GM12801 (cell line): Measurements from ENCODE around the gene PLD1.

Experiments
- TF ChIP-seq, protein P1 (sequence below): IDR thresholded peaks from one replicate; pipeline ENCODE4 v1.5.1; 2011; ENCODE audit warnings: control low read depth; ENCODE audit not compliant: insufficient read length; ENCODE audit errors: extremely low read depth

PLD1 gene

DNA sequence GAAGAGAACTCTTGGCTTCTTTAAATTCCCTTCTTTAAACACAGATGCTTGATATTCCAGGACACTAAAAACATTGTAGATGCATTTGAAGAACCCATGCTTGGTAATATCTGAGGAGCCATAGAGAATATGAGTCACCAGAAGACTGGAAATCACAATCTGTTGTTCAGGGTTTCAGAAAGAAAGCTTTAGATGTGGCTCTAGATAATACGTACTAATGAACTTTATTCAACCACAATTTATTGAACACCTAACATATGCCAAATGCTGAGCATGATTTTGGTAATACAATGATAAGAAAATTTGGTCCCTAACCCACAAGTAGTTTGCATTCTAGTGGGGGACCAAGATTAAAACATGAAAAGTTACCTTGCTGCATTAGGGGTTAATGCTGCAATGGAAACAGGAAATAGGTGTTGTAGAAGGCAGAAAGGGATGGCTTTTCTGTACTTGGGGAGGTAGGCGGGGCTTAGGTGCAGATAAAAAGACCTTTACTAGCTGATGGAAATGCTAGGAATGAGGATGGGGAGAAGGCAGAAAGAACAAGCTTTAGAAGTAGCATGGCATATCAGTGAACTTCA lies 11.6 kb upstream of the PLD1 start:
- TF ChIP-seq, protein P1, sequence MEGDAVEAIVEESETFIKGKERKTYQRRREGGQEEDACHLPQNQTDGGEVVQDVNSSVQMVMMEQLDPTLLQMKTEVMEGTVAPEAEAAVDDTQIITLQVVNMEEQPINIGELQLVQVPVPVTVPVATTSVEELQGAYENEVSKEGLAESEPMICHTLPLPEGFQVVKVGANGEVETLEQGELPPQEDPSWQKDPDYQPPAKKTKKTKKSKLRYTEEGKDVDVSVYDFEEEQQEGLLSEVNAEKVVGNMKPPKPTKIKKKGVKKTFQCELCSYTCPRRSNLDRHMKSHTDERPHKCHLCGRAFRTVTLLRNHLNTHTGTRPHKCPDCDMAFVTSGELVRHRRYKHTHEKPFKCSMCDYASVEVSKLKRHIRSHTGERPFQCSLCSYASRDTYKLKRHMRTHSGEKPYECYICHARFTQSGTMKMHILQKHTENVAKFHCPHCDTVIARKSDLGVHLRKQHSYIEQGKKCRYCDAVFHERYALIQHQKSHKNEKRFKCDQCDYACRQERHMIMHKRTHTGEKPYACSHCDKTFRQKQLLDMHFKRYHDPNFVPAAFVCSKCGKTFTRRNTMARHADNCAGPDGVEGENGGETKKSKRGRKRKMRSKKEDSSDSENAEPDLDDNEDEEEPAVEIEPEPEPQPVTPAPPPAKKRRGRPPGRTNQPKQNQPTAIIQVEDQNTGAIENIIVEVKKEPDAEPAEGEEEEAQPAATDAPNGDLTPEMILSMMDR = no peak

DNA sequence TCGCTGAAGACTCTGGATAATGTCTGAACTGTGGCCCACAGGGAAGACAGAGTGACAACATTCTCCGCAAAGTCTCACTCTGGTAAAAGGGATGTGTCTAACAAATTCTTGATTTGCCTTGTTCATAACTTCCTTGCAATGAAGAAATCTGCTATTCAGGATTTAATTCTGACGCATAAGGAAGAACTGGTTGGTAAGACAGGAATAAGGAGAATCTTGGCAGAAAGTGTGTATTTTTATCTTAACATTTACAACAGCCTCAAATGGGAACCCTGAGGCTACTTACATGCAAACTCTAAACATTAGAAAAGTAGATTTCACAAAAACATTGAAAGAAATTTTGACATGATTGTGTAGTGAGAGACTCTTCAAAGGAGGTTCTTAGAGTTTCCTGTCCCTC lies 10.8 kb upstream of the PLD1 start:
- TF ChIP-seq, protein P1 = no peak

DNA sequence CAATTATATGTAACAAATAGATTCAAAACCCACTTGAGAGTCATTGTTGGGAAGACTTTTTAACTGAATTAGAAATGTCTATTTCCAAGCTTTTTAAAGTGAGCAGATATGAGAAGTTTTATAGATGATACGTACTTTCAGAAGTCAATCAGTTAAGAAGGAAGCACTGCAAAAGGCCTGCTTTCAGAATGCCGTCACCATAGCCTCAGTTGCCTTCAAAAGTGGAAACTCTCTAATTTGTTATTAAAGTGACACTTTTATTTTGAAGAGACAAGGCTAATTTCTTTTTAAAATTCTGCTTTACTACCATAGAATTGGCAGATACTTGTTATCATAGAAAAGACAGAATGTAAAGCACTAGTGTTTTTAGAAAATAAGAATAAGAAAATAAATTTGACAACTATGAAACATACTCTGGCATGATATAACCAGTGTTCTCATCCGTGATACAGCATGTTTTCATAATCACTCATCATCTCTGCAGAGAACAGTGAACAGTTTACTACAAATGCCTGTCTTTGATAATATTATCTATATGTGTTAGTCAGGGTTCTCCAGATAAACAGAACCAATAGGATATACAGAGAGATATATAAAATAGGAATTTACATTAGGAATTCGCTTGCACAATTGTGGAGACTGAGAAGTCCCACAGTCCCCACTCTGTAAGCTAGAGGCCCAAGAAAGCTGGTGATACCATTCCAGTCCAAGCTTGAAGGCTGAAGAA lies 7.0 kb upstream of the PLD1 start:
- TF ChIP-seq, protein P1 = no peak

DNA sequence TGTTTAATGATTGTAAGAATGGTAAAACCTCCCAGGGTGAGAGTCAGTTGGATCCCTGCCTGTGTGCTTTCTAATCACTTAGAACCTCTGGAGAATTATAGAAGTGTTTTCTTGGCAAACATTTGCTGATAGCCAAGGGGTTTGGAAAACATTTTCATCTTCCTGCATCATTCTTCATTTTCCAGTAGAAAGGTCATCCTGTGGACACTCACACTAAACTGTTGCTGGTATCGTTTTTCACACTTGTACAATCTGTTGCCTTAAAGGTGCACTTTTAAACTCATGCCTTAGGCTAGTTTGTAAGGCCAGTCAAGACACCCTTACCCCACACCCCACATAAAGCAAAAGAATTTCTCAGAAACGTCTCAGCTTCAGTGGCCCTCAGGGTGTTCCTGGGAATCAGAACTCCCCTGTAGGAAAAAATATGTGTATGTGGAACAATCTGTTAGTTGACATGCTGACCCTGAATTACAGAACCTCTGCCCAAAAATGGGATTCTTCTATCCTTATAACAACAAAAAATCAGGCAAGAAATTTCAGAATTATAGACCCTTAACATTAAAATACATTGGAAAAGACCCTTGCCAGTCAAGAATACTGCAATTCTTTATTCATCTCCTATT lies 5.8 kb upstream of the PLD1 start:
- TF ChIP-seq, protein P1 = no peak

DNA sequence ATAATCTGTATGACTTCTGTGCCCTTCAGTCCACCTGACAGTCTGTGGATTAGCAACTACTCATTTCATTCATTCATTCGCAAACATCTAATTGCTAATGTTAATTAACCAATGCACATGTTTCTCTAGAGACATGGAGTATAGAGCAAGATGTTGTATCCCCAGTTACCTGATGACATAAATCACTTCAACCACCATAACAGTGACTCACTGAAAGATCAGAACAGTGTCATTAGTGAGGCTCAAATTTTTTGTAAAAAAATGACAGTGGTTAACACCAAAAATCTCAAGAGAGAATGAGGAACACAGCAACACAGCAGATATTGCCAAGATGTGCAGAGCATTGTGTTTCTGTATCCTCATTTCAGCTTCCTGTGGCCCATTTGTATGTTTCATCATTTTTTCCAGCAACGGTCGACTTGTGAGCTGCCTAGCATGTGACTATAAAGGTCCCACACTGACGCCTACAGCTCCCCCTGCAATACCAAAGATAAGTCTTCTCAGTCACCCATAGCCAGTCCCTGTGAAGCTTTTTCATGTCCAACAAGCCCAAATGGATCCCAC lies 3.7 kb upstream of the PLD1 start:
- TF ChIP-seq, protein P1 = no peak

DNA sequence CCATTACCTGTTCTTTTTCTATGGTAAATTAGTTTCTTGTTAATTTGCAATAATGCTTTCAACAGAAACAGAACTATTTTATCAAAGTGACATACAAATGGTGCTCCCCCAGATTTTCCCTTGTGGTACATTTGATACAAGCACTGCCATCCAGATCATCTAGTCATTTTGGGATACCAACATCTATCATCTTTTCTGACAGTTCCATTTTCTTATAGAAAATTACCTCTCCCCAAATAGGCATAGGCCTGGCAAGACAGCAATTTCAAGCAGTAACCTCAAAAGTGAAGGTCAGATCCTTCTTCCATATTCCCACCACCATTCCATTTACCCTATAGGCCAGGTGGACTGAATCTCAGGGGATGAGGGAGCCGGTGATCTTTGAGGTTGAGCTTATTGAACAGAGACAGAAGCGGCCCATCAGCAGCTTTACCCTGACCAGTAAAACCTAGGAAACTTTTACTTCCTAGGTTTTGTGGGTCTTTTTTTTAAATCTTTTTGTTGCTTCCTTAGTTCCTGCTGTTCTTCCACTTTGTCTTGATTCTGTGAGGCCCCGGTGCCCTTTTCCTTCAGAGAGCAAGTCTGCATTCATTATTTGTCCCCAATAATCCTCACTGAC lies 3.1 kb upstream of the PLD1 start:
- TF ChIP-seq, protein P1 = no peak

DNA sequence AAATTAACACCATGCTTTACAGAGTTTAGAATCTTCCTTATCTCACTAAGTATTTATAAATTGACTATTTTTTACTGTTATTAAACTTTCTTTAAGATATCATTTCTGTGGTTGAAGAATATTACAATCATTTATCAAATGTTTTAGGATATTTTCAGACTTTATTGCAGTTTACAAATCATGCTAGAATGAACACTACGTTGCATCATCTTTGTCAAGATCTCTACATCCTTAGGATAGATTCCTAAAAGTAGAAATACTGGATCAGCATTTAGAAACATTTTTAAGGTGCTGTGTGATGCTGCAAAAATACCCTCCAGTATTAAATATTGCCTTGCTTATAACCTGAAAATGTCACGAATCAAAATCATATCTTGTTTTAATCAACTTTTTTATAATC lies 2.5 kb upstream of the PLD1 start:
- TF ChIP-seq, protein P1 = no peak
